Spleen (tissue), 7 donors: Measurements from ENCODE around the gene TMEM45A.

Experiments
- CTCF ChIP-seq, 11 experiments: fragments of 200-600 bp in 7 of 11; fragments of 450-650 bp in 4 of 11; sonication (generic) in 4 of 11; IDR thresholded peaks in 8 of 11; conservative IDR thresholded peaks in 3 of 11; 1 replicate in 7 of 11; 2 replicates in 4 of 11; pipeline versions ENCODE4 v1.4.0 to v1.8.0; 2016 to 2021; ENCODE audit warnings: antibody characterized with exemption in 11 of 11, inconsistent platforms in 4 of 11, mild to moderate bottlenecking in 1 of 11
- POLR2A ChIP-seq, 3 donors: fragments of 450-650 bp; IDR thresholded peaks; one replicate each; pipeline ENCODE4 v1.5.1; 2017; ENCODE audit warnings: antibody characterized with exemption in 3 of 3, mild to moderate bottlenecking in 1 of 3
- POLR2AphosphoS5 ChIP-seq, 3 donors: sonication (generic); formaldehyde crosslinking; IDR thresholded peaks; one replicate each; pipeline ENCODE4 v1.5.1; 2017; ENCODE audit warnings: antibody characterized with exemption in 3 of 3
- donor health status: DM: no; HTN: no; CAD: no; lungs with moderate emphysema.
- donor health status: DM: no; HTN: no; CAD: no.
- donor health status: DM: no; HTN: no; CAD: no.

DNA sequence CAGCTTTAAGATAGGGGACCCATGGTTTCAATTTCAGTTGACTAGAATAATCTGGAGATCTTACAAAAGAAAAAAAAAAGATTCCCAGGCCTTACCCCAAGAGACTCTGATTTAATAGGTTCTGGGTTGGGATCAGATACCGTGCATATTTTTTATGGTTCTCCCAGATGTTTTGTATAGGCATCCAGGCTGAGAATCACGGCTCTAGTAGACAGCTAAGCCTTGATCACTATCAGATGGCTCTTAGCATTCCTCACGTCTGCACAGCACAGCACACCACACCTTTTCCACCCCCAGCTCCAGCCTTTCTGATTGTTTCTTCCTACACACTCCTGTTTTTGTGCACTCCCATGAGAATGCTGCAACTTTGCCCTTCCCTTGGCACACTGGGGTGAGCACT lies 40.8 kb downstream of the TMEM45A start:
- no peak for TF ChIP-seq CTCF (IDR thresholded peaks at IDR 0.05 in 8 of 11, conservative IDR thresholded peaks at IDR 0.05 in 3 of 11)
- TF ChIP-seq POLR2A (IDR thresholded peaks at IDR 0.05): no peak
- TF ChIP-seq POLR2AphosphoS5 (IDR thresholded peaks at IDR 0.05): no peak
